K562 (cell line): ENCODE data around the gene BRD3OS. TPM values are rescaled to one million over a fixed set of nuclear protein-coding genes. Genes with fewer than 3 reads are reported as not detected.

ENCODE experiments used
- BMI1 ChIP-seq: fragments of 150-350 bp; IDR thresholded peaks from 2 replicates; pipeline ENCODE4 v1.6.1; 2014; ENCODE audit warnings: low read length
- CUX1 ChIP-seq: fragments of 200-800 bp; sonication (Bioruptor generic); IDR thresholded peaks from 2 replicates; pipeline ENCODE4 v1.6.1; 2016; ENCODE audit warnings: missing genetic modification characterization, missing compliant biosample characterization
- HES1 ChIP-seq: fragments of 450-650 bp; IDR thresholded peaks from 2 replicates; pipeline ENCODE4 v1.6.1; 2016; ENCODE audit warnings: low read depth, mild to moderate bottlenecking, moderate library complexity
- HOXB6 ChIP-seq: fragments of 250-450 bp; sonication (Bioruptor Pico); IDR thresholded peaks from 2 replicates; pipeline ENCODE4 v1.5.1; 2022; ENCODE audit warnings: mild to moderate bottlenecking, borderline replicate concordance
- KHSRP ChIP-seq: fragments of 450-650 bp; IDR thresholded peaks from 2 replicates; pipeline ENCODE4 v1.6.1; 2017
- SAP30 ChIP-seq: fragments of 200-600 bp; sonication (generic); IDR thresholded peaks from 2 replicates; pipeline ENCODE4 v1.6.1; 2012; ENCODE audit warnings: borderline replicate concordance, low read depth, mild to moderate bottlenecking, moderate library complexity, low read length, control low read depth, inconsistent platforms; ENCODE audit not compliant: insufficient read depth, poor library complexity, severe bottlenecking
- TGIF2 ChIP-seq: sonication (generic); formaldehyde crosslinking; IDR thresholded peaks from 2 replicates; pipeline ENCODE4 v1.8.1; 2022; ENCODE audit warnings: mild to moderate bottlenecking, missing genetic modification reagents, moderate library complexity
- ZNF431 ChIP-seq: sonication (generic); formaldehyde crosslinking; IDR thresholded peaks from 2 replicates; pipeline ENCODE4 v1.8.0; 2022; ENCODE audit warnings: mild to moderate bottlenecking, missing genetic modification reagents
- ZNF609 ChIP-seq: sonication (generic); formaldehyde crosslinking; IDR thresholded peaks from 2 replicates; pipeline ENCODE4 v1.8.1; 2023; ENCODE audit warnings: missing genetic modification reagents, mild to moderate bottlenecking, borderline replicate concordance
- polyA plus RNA-seq, 8 experiments: library from polyadenylated mRNA; depleted of rRNA in 4 of 8; stranded (reverse) in 5 of 8; unstranded in 3 of 8; fragments of >200 nt; fragmentation: Nextera tagmentation in 2 of 8; fragmentation: Illumina TruSeq in 1 of 8; extraction: Ambion mirVana in 2 of 8; extraction: Trizol in 1 of 8; gene quantifications; 2 replicates each; pipeline versions ENCODE4 v1.2.1 to v1.2.3, GENCODE V29; 2011 to 2014; ENCODE audit warnings: inconsistent platforms in 1 of 8, missing spikeins in 1 of 8
- total RNA-seq, 7 experiments: library from RNA; depleted of rRNA in 6 of 7; stranded (reverse); fragments of >200 nt in 6 of 7; fragmentation: Illumina TruSeq in 2 of 7; extraction: Trizol in 2 of 7; gene quantifications; 2 replicates each; pipeline versions ENCODE4 v1.2.1 to v1.2.3, GENCODE V29; 2011 to 2021; ENCODE audit warnings: low replicate concordance in 1 of 7

The BRD3OS gene
- total and polyA plus RNA-seq, 9 of the 15 experiments (the other 6 are each of a cell fraction or from before 2014, with no cell fraction given) = 1.1 to 8.7 (median 5.9) TPM

GRCh38 chr9:134028076-134028475 is 2.8 kb downstream of the BRD3OS start (continued):
- TF ChIP-seq ZNF609 (CRISPR knock-in tag) (no peak), HES1 (no peak), ZNF431 (CRISPR knock-in tag) (no peak), CUX1 (CRISPR knock-in tag) (no peak), HOXB6 (CRISPR knock-in tag) (no peak), SAP30 (no peak), TGIF2 (CRISPR knock-in tag) (no peak), KHSRP (no peak), BMI1 (no peak)
- TF ChIP-seq, all 486 proteins: peak for 0
